ENCODE data around the gene ATP1B1.

GRCh38 chr1:169102567-169102966 is 3.9 kb upstream of the ATP1B1 start:
- TF ChIP-seq CTCF (conservative IDR thresholded peaks at IDR 0.05; ENCODE audit: low read depth, low read length) = no peak
- no peak for TF ChIP-seq EZH2 (IDR thresholded peaks at IDR 0.05; ENCODE audit: borderline replicate concordance, low read depth, low read length, poor library complexity, severe bottlenecking)

Data from A673 (cell line).